KMS-11 (cell line): ENCODE data around the gene PGF.
A peak's percentile ranks its signal among the peaks of the same experiment; 100 is the strongest.

Experiments
- H2AFZ ChIP-seq: fragments of 200-600 bp; sonication (generic); 2 replicates; pipeline ENCODE4 v1.6.1; 2016; ENCODE audit warnings: antibody characterized with exemption, mixed run types, low read depth
- H3K27ac ChIP-seq: fragments of 200-600 bp; sonication (generic); 2 replicates; pipeline ENCODE4 v1.6.1; 2016; ENCODE audit warnings: mild to moderate bottlenecking, mixed run types
- H3K27me3 ChIP-seq: fragments of 200-600 bp; sonication (generic); 2 replicates; pipeline ENCODE4 v1.6.1; 2017; ENCODE audit warnings: mild to moderate bottlenecking, low read depth, mixed run types, moderate library complexity; ENCODE audit not compliant: insufficient read depth
- H3K36me3 ChIP-seq: fragments of 200-600 bp; sonication (generic); 2 replicates; pipeline ENCODE4 v1.6.1; 2017; ENCODE audit warnings: mild to moderate bottlenecking, mixed run types; ENCODE audit not compliant: insufficient read depth
- H3K4me1 ChIP-seq: fragments of 200-600 bp; sonication (generic); 2 replicates; pipeline ENCODE4 v1.6.1; 2016; ENCODE audit warnings: mild to moderate bottlenecking, low read depth, mixed run types; ENCODE audit not compliant: poor library complexity, severe bottlenecking
- H3K4me2 ChIP-seq: fragments of 200-600 bp; sonication (generic); 2 replicates; pipeline ENCODE4 v1.7.0; 2016; ENCODE audit warnings: mild to moderate bottlenecking, mixed run types
- H3K4me3 ChIP-seq: fragments of 200-600 bp; sonication (generic); IDR thresholded peaks from 2 replicates; pipeline ENCODE4 v1.6.1; 2017; ENCODE audit warnings: low read depth, low read length, mixed read lengths; ENCODE audit not compliant: insufficient read depth
- H3K79me2 ChIP-seq: fragments of 200-600 bp; sonication (generic); 2 replicates; pipeline ENCODE4 v1.6.1; 2016; ENCODE audit warnings: low read depth, mixed run types; ENCODE audit not compliant: insufficient read depth
- H3K9ac ChIP-seq: fragments of 200-600 bp; sonication (generic); 2 replicates; pipeline ENCODE4 v1.6.1; 2016; ENCODE audit warnings: mild to moderate bottlenecking, mixed run types
- H4K20me1 ChIP-seq: fragments of 200-600 bp; sonication (generic); 2 replicates; pipeline ENCODE4 v1.6.1; 2016; ENCODE audit warnings: mild to moderate bottlenecking, mixed run types; ENCODE audit not compliant: insufficient read depth
- CTCF ChIP-seq: fragments of 200-600 bp; sonication (generic); conservative IDR thresholded peaks from 2 replicates; pipeline ENCODE4 v1.6.1; 2017; ENCODE audit warnings: low read depth, mild to moderate bottlenecking, antibody characterized with exemption, low read length, moderate library complexity, mixed read lengths

Gene PGF

GRCh38 chr14:74913986-74914573 lies 41.3 kb downstream of the PGF start:
- no peaks in the 10 kb centered on the region for H3K79me2 ChIP-seq
- no peak overlapping the region for H3K4me2 ChIP-seq
- H3K27ac ChIP-seq: no peak overlapping the region
- H3K4me3 ChIP-seq: no peak overlapping the region
- no peak overlapping the region for H3K9ac ChIP-seq
- no peaks in the 10 kb centered on the region for H3K36me3 ChIP-seq
- no peaks in the 10 kb centered on the region for H4K20me1 ChIP-seq
- peak; percentile 35; the same call in 1 of the 2 replicates for TF ChIP-seq CTCF
- no peaks in the 10 kb centered on the region for H3K27me3 ChIP-seq
- no peak overlapping the region for H2AFZ ChIP-seq
- H3K4me1 ChIP-seq: no peaks in the 10 kb centered on the region

GRCh38 chr14:74913393-74913910 lies 41.9 kb downstream of the PGF start:
- no peak overlapping the region for H3K4me3 ChIP-seq
- no peak overlapping the region for H3K27ac ChIP-seq
- H3K79me2 ChIP-seq: no peaks in the 10 kb centered on the region
- TF ChIP-seq CTCF: no peak
- H3K4me1 ChIP-seq: no peaks in the 10 kb centered on the region
- H3K9ac ChIP-seq: no peak overlapping the region
- H2AFZ ChIP-seq: no peak overlapping the region
- H4K20me1 ChIP-seq: no peaks in the 10 kb centered on the region
- no peaks in the 10 kb centered on the region for H3K36me3 ChIP-seq
- H3K27me3 ChIP-seq: no peaks in the 10 kb centered on the region
- H3K4me2 ChIP-seq: no peak overlapping the region

- H3K9ac ChIP-seq: no peak overlapping the region
Observed at GRCh38 chr14:74912801-74913200, 42.6 kb downstream of the PGF start.

GRCh38 chr14:74912111-74912510 lies 43.3 kb downstream of the PGF start:
- Histone ChIP-seq H3K9ac (no peak overlapping the region), H3K4me3 (no peak overlapping the region), H3K4me1 (no peaks in the 10 kb centered on the region), H3K4me2 (no peak overlapping the region), H3K27ac (no peak overlapping the region), H3K79me2 (no peaks in the 10 kb centered on the region), H3K36me3 (no peaks in the 10 kb centered on the region), H4K20me1 (no peaks in the 10 kb centered on the region), H3K27me3 (no peaks in the 10 kb centered on the region), H2AFZ (no peak overlapping the region)
- no peak for TF ChIP-seq CTCF

More at GRCh38 chr14:74912801-74913200, 42.6 kb downstream of the PGF start:
- H3K4me2 ChIP-seq: no peak overlapping the region
- H3K4me1 ChIP-seq: no peaks in the 10 kb centered on the region
- no peaks in the 10 kb centered on the region for H3K79me2 ChIP-seq
- H3K27ac ChIP-seq: no peak overlapping the region
- H3K4me3 ChIP-seq: no peak overlapping the region
- H4K20me1 ChIP-seq: no peaks in the 10 kb centered on the region
- no peak overlapping the region for H2AFZ ChIP-seq
- H3K27me3 ChIP-seq: no peaks in the 10 kb centered on the region
- H3K36me3 ChIP-seq: no peaks in the 10 kb centered on the region
- no peak for TF ChIP-seq CTCF
